AG09309 (cell line): ENCODE results near the gene PPY.
A peak's percentile ranks its signal among the peaks of the same experiment; 100 is the strongest.

Experiments used
- DNase-seq: peaks from one replicate; pipeline ENCODE4 v3.0.0-alpha.2; 2010; ENCODE audit warnings: low read depth
- H3K4me3 ChIP-seq: 2 replicates; pipeline ENCODE4 v1.5.1; 2011; ENCODE audit warnings: mild to moderate bottlenecking, low read depth, low read length, moderate library complexity; ENCODE audit not compliant: control insufficient read depth
- CTCF ChIP-seq: IDR thresholded peaks from 2 replicates; pipeline ENCODE4 v1.5.1; 2011; ENCODE audit warnings: mild to moderate bottlenecking, low read depth, low read length, inconsistent platforms; ENCODE audit not compliant: insufficient read depth, control insufficient read depth; ENCODE audit errors: missing control alignments

The PPY gene

DNA sequence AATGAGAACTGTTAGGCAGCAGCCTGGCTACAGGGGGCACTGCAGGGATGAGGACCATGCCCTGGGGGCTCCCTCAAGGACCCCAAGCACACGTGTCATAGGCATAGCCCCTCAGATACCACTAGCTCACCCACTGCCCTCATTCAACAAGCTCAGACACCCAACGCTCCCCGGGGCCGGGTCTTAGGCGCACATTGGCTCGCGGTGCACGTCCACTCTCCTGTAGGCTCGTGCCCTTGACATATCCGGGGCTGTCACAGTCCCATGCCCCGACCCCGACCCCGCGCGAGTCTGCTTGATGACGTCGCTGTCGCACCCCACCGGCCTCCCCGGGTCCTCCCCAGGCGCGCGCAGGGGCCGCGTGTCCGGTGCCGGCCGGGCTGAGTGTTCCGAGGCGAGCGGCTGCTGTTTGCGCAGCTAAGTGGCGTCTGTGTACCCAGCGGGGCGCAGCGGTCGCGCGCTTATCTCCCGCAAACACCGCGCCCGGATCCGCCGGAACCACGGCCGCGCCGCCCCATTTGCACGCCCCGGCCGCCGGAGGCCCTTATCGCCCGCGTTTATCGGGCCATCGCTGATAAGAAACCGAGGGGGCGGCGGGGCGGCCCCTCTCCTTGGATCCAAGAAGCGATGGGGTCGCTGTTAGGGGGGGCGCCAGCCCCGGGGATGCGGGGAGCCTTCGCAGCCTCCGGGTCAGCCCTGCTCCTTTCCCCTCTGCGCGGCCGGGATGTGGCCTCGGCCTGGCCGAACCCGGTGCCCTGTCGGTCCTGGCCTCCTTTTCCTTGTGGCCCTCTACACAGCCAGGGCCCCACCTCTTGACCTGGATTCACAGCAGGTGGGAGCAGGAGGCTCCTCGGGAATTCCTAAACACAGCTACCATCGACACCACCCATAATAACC is 41.5 kb upstream of the PPY start:
- no peak for DNase-seq
- TF ChIP-seq CTCF: peak; percentile 32
- peak overlapping the region; percentile 39 for H3K4me3 ChIP-seq

DNA sequence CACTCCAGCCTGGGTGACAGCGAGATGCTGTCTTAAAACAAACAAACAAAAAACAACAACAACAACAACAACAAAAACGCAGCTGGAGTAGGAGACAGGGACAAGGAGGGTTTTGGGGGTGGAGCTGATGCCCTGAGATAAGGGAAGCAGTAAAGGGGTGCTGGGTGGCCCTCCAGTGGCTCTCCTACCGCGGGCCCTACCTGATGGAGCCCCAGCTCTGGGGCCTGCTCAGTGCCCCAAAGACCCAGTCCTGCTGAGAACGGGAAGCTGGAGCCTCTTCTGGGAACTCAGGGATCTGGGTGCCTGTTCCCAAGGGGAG is 40.9 kb upstream of the PPY start:
- H3K4me3 ChIP-seq: no peak overlapping the region

DNA sequence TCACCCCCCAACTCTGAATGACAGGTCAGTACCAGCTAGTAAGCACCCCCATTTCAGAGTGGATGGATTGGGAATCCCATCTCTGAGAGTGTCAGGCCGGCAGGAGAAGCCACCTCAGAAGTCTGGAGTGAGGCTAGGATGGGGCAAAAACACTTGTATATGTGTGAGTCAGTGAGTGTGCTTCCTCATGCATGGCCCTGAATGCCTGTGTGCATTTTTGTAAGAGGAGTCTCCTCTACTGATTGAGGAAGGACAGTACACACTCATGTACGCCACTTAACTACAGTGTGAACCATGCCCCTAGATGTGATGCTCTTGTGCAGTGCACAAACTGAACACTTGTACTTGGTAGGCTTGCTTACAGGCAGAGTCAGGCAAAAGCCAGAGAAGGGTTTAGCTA is 39.9 kb upstream of the PPY start:
- H3K4me3 ChIP-seq: no peak overlapping the region
- no peak for DNase-seq
- no peak for TF ChIP-seq CTCF

More for the DNA sequence above, 40.9 kb upstream of the PPY start:
- DNase-seq: no peak
- TF ChIP-seq CTCF: no peak

- no peak overlapping the region for H3K4me3 ChIP-seq
- no peak for TF ChIP-seq CTCF
- DNase-seq: no peak
Observed at GRCh38 chr17:43979671-43980070, 37.4 kb upstream of the PPY start.

DNA sequence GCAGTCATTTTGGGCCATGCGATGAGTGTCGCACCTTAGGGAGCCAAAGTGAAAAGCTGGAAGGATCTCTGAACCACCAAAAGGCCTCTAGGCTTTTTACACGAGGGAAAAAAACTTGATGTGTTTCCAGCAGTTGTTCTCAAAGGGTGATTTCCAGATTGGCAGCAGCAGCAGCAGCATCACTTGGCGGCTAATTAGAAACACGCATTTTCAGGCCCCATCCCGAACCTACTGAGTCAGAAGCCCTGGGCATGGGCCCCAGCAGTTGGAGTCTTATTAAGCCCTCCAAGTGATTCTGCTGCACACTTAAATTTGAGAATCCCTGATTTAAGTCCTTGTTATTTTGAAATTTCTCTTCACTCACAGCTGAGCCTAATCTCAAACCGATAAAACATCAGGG is 36.7 kb upstream of the PPY start:
- TF ChIP-seq CTCF: no peak
- H3K4me3 ChIP-seq: no peak overlapping the region
- no peak for DNase-seq

- TF ChIP-seq CTCF: no peak
- no peak overlapping the region for H3K4me3 ChIP-seq
- no peak for DNase-seq
Observed at GRCh38 chr17:43978078-43978477, 35.8 kb upstream of the PPY start.
